ENCODE results near the gene LRRC3C.
"Not testable (repeated sequence)": the region's sequence is repeated elsewhere in the genome, so short reads cannot be mapped to it uniquely, and the experiment has no call there.

The LRRC3C gene

GRCh38 chr17:39927101-39927928 is at the start of gene LRRC3C, which contains the start of gene ORMDL3:
Gene LRRC3C (plus strand): TSS chr17:39927732. CDS start chr17:39941524, 13,792 bp downstream.
Gene ORMDL3 (minus strand): TSS chr17:39927601. CDS start chr17:39924203, 3,398 bp downstream.
- no peak for TF ChIP-seq CTCF (conservative IDR thresholded peaks at IDR 0.05; ENCODE audit: low read depth, low read length)
- DNase-seq (ENCODE audit: low read depth) = peak; percentile 96
- peak within 1 kb of the TSS; percentile 82 for H3K4me3 ChIP-seq (ENCODE audit: low read depth, low read length)

GRCh38 chr17:39886102-39886501 is 41.4 kb upstream of the LRRC3C start:
- not testable (repeated sequence) for H3K4me3 ChIP-seq (ENCODE audit: low read depth, low read length); DNase-seq (ENCODE audit: low read depth)

GRCh38 chr17:39887078-39887477 is 40.5 kb upstream of the LRRC3C start:
- no peak for TF ChIP-seq CTCF (conservative IDR thresholded peaks at IDR 0.05; ENCODE audit: low read depth, low read length)
- DNase-seq (ENCODE audit: low read depth) = no peak
- no peak overlapping the region for H3K4me3 ChIP-seq (ENCODE audit: low read depth, low read length)

- H3K4me3 ChIP-seq (ENCODE audit: low read depth, low read length) = no peak overlapping the region
- no peak for TF ChIP-seq CTCF (conservative IDR thresholded peaks at IDR 0.05; ENCODE audit: low read depth, low read length)
- no peak for DNase-seq (ENCODE audit: low read depth)
Measured at GRCh38 chr17:39889200-39889599, 38.3 kb upstream of the LRRC3C start.

GRCh38 chr17:39894681-39895376 is 32.7 kb upstream of the LRRC3C start:
- no peak for DNase-seq (ENCODE audit: low read depth)
- no peak for TF ChIP-seq CTCF (conservative IDR thresholded peaks at IDR 0.05; ENCODE audit: low read depth, low read length)
- H3K4me3 ChIP-seq (ENCODE audit: low read depth, low read length) = no peak overlapping the region

- TF ChIP-seq CTCF (conservative IDR thresholded peaks at IDR 0.05; ENCODE audit: low read depth, low read length) = no peak
- no peak overlapping the region for H3K4me3 ChIP-seq (ENCODE audit: low read depth, low read length)
- DNase-seq (ENCODE audit: low read depth) = no peak
Measured at GRCh38 chr17:39898088-39898487, 29.4 kb upstream of the LRRC3C start.

GRCh38 chr17:39899215-39899614 is 28.3 kb upstream of the LRRC3C start:
- no peak for DNase-seq (ENCODE audit: low read depth)
- TF ChIP-seq CTCF (conservative IDR thresholded peaks at IDR 0.05; ENCODE audit: low read depth, low read length) = no peak
- H3K4me3 ChIP-seq (ENCODE audit: low read depth, low read length) = no peak overlapping the region

GRCh38 chr17:39902027-39902426 is 25.5 kb upstream of the LRRC3C start:
- not testable (repeated sequence) for DNase-seq (ENCODE audit: low read depth); H3K4me3 ChIP-seq (ENCODE audit: low read depth, low read length)
